SK-N-SH treated with all-trans-retinoic acid at 6 μM for 48 hours (cell line): ENCODE measurements around the gene SGSM1.

ENCODE experiments used
- ATAC-seq: fragments of 200-7000 bp; cut with Tn5 transposase; 3 replicates; pipeline ENCODE4 v1.9.1; 2020; ENCODE audit warnings: mild to moderate bottlenecking, moderate library complexity
- ARNTL ChIP-seq: fragments of 450-650 bp; formaldehyde crosslinking; IDR thresholded peaks from 2 replicates; pipeline ENCODE4 v1.5.0; 2020; ENCODE audit warnings: low read depth, mild to moderate bottlenecking, moderate library complexity, borderline replicate concordance
- CREB5 ChIP-seq: fragments of 250-450 bp; sonication (Bioruptor Pico); IDR thresholded peaks from 2 replicates; pipeline ENCODE4 v1.5.1; 2020; ENCODE audit warnings: low read depth, mild to moderate bottlenecking, moderate library complexity
- CSDC2 ChIP-seq: fragments of 250-450 bp; sonication (Bioruptor Pico); IDR thresholded peaks from 2 replicates; pipeline ENCODE4 v1.5.0; 2020; ENCODE audit warnings: mild to moderate bottlenecking, moderate library complexity
- CSRNP3 ChIP-seq: fragments of 250-450 bp; sonication (Bioruptor Pico); IDR thresholded peaks from 2 replicates; pipeline ENCODE4 v1.5.1; 2021; ENCODE audit warnings: mild to moderate bottlenecking, moderate library complexity
- ESRRG ChIP-seq: fragments of 250-450 bp; sonication (Bioruptor Pico); IDR thresholded peaks from 2 replicates; pipeline ENCODE4 v1.6.1; 2021; ENCODE audit warnings: mild to moderate bottlenecking
- GLIS3 ChIP-seq: fragments of 250-450 bp; sonication (Bioruptor Pico); IDR thresholded peaks from 2 replicates; pipeline ENCODE4 v1.5.0; 2020; ENCODE audit warnings: mild to moderate bottlenecking, moderate library complexity
- ISL1 ChIP-seq: fragments of 250-450 bp; sonication (Bioruptor Pico); IDR thresholded peaks from 2 replicates; pipeline ENCODE4 v2.1.2; 2022; ENCODE audit warnings: mild to moderate bottlenecking, moderate library complexity
- OSR1 ChIP-seq: fragments of 250-450 bp; sonication (Bioruptor Pico); IDR thresholded peaks from 2 replicates; pipeline ENCODE4 v1.8.0; 2022; ENCODE audit warnings: moderate library complexity, mild to moderate bottlenecking, inconsistent platforms
- PATZ1 ChIP-seq: fragments of 250-450 bp; sonication (Bioruptor Pico); IDR thresholded peaks from 2 replicates; pipeline ENCODE4 v1.8.0; 2020; ENCODE audit warnings: mild to moderate bottlenecking, moderate library complexity, borderline replicate concordance
- PPARA ChIP-seq: fragments of 250-450 bp; sonication (Bioruptor Pico); IDR thresholded peaks from 2 replicates; pipeline ENCODE4 v1.5.0; 2020; ENCODE audit warnings: mild to moderate bottlenecking, borderline replicate concordance
- RARB ChIP-seq: fragments of 250-450 bp; sonication (Bioruptor Pico); IDR thresholded peaks from 2 replicates; pipeline ENCODE4 v1.8.0; 2021; ENCODE audit warnings: mild to moderate bottlenecking, moderate library complexity
- SNAI2 ChIP-seq: fragments of 250-450 bp; sonication (Bioruptor Pico); IDR thresholded peaks from 2 replicates; pipeline ENCODE4 v1.5.0; 2020; ENCODE audit warnings: mild to moderate bottlenecking, moderate library complexity
- TCF4 ChIP-seq: fragments of 250-450 bp; sonication (Bioruptor Pico); IDR thresholded peaks from 2 replicates; pipeline ENCODE4 v1.8.0; 2021; ENCODE audit warnings: mild to moderate bottlenecking, moderate library complexity, borderline replicate concordance
- TOX ChIP-seq: fragments of 250-450 bp; sonication (Bioruptor Pico); IDR thresholded peaks from 2 replicates; pipeline ENCODE4 v1.8.0; 2021; ENCODE audit warnings: mild to moderate bottlenecking, moderate library complexity, borderline replicate concordance
- TSHZ2 ChIP-seq: fragments of 250-450 bp; sonication (Bioruptor Pico); IDR thresholded peaks from 2 replicates; pipeline ENCODE4 v1.5.0; 2020; ENCODE audit warnings: mild to moderate bottlenecking, moderate library complexity
- ZC3H10 ChIP-seq: fragments of 250-450 bp; sonication (Bioruptor Pico); IDR thresholded peaks from 2 replicates; pipeline ENCODE4 v1.5.1; 2021; ENCODE audit warnings: mild to moderate bottlenecking, moderate library complexity
- ZFP3 ChIP-seq: fragments of 250-450 bp; sonication (Bioruptor Pico); IDR thresholded peaks from 2 replicates; pipeline ENCODE4 v1.5.0; 2020; ENCODE audit warnings: mild to moderate bottlenecking, moderate library complexity
- ZFP30 ChIP-seq: fragments of 450-650 bp; formaldehyde crosslinking; IDR thresholded peaks from 2 replicates; pipeline ENCODE4 v1.5.0; 2022; ENCODE audit warnings: mild to moderate bottlenecking, moderate library complexity
- ZNF565 ChIP-seq: fragments of 450-650 bp; formaldehyde crosslinking; conservative IDR thresholded peaks from 2 replicates; pipeline ENCODE4 v1.5.0; 2020; ENCODE audit warnings: low read depth, mild to moderate bottlenecking, moderate library complexity
- ZNF70 ChIP-seq: fragments of 450-650 bp; formaldehyde crosslinking; IDR thresholded peaks from 2 replicates; pipeline ENCODE4 v1.5.0; 2020; ENCODE audit warnings: mild to moderate bottlenecking, moderate library complexity
- ZNF8 ChIP-seq: fragments of 450-650 bp; formaldehyde crosslinking; IDR thresholded peaks from 2 replicates; pipeline ENCODE4 v1.5.0; 2020; ENCODE audit warnings: mild to moderate bottlenecking, moderate library complexity

SGSM1 gene

GRCh38 chr22:24975125-24975640, 169.2 kb downstream of the SGSM1 start:
- no peak; the same call in 1 of the 3 replicates for ATAC-seq
- TF ChIP-seq CREB5 (CRISPR knock-in tag) (no peak), RARB (CRISPR knock-in tag) (no peak), ZFP30 (CRISPR knock-in tag) (no peak), TCF4 (CRISPR knock-in tag) (no peak)

GRCh38 chr22:24975813-24976341, 169.9 kb downstream of the SGSM1 start:
- TF ChIP-seq PPARA (CRISPR knock-in tag) (no peak), ZNF70 (no peak), ZNF8 (CRISPR knock-in tag) (no peak), GLIS3 (no peak), CREB5 (CRISPR knock-in tag) (no peak), CSRNP3 (CRISPR knock-in tag) (no peak), ESRRG (CRISPR knock-in tag) (no peak), ZNF565 (no peak), TSHZ2 (no peak), ZC3H10 (CRISPR knock-in tag) (no peak), OSR1 (CRISPR knock-in tag) (no peak), TCF4 (CRISPR knock-in tag) (no peak), ISL1 (no peak), SNAI2 (CRISPR knock-in tag) (no peak), RARB (CRISPR knock-in tag) (no peak), CSDC2 (no peak), TOX (CRISPR knock-in tag) (no peak)
- peak; percentile 85 for ATAC-seq

GRCh38 chr22:24976442-24977218, 170.6 kb downstream of the SGSM1 start:
- ATAC-seq, result no peak; the same call in 2 of the 3 replicates

More at GRCh38 chr22:24976442-24977218, 170.6 kb downstream of the SGSM1 start:
- TF ChIP-seq CSDC2, result no peak
- TF ChIP-seq SNAI2 (CRISPR knock-in tag), result no peak
- no peak for TF ChIP-seq PPARA (CRISPR knock-in tag)
- no peak for TF ChIP-seq ARNTL (CRISPR knock-in tag)
- TF ChIP-seq CREB5 (CRISPR knock-in tag), result no peak
- TF ChIP-seq PATZ1 (CRISPR knock-in tag), result no peak
- no peak for TF ChIP-seq ZFP3
- TF ChIP-seq CSRNP3 (CRISPR knock-in tag), result no peak
- TF ChIP-seq GLIS3, result no peak
